Ishikawa (cell line): ENCODE results near the gene SYT10.

Source experiments
- CEBPB ChIP-seq: IDR thresholded peaks from 2 replicates; pipeline ENCODE4 v1.6.1; 2012
- EGR1 ChIP-seq: IDR thresholded peaks from 2 replicates; pipeline ENCODE4 v1.6.1; 2012
- EP300 ChIP-seq: IDR thresholded peaks from 2 replicates; pipeline ENCODE4 v1.6.1; 2012; ENCODE audit warnings: borderline replicate concordance
- FOXM1 ChIP-seq: IDR thresholded peaks from 2 replicates; pipeline ENCODE4 v1.6.1; 2012; ENCODE audit warnings: low read depth, borderline replicate concordance
- MAX ChIP-seq: IDR thresholded peaks from 2 replicates; pipeline ENCODE4 v1.6.1; 2012
- NFIC ChIP-seq: IDR thresholded peaks from 2 replicates; pipeline ENCODE4 v1.6.1; 2012
- RAD21 ChIP-seq: IDR thresholded peaks from 2 replicates; pipeline ENCODE4 v1.6.1; 2012; ENCODE audit warnings: low read depth
- REST ChIP-seq: IDR thresholded peaks from 2 replicates; pipeline ENCODE4 v1.6.1; 2012; ENCODE audit warnings: low read depth, mild to moderate bottlenecking
- TAF1 ChIP-seq: IDR thresholded peaks from 2 replicates; pipeline ENCODE4 v1.6.1; 2012; ENCODE audit warnings: low read depth, mild to moderate bottlenecking
- TCF12 ChIP-seq: IDR thresholded peaks from 2 replicates; pipeline ENCODE4 v1.6.1; 2012; ENCODE audit warnings: low read depth
- TEAD4 ChIP-seq: IDR thresholded peaks from 2 replicates; pipeline ENCODE4 v1.6.1; 2012
- YY1 ChIP-seq: IDR thresholded peaks from 2 replicates; pipeline ENCODE4 v1.6.1; 2012; ENCODE audit warnings: low read depth

DNA sequence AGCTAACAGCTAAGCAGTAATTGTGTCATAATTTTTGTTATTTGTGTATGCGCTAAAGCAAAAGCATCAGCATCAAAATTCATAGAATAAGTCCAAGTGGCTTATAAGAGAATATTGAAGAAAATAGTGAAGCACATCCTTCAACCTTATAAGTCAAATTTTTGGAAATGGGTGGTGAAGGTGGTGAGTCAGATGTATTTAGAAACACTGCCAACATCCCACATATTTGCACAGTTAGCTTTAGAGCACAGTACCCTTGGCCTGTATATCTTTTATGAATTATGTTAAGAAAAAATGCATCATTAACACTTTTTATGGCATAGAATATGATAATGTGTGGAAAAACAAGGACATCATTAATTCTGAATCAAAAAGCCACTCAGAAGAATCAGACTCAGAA is 8.0 kb downstream of the SYT10 start:
- TF ChIP-seq TCF12 (no peak), EP300 (no peak), RAD21 (no peak), TAF1 (no peak), MAX (no peak), YY1 (no peak), REST (no peak), CEBPB (no peak), TEAD4 (no peak), EGR1 (no peak), NFIC (no peak), FOXM1 (no peak)
